H1 (cell line): ENCODE measurements around the gene RAPGEF5. TPM values are rescaled to one million over a fixed set of nuclear protein-coding genes. Genes with fewer than 3 reads are reported as not detected.

Experiments
- CTCF ChIA-PET: fragments of 300-600 bp; sonication (Branson Sonifier 250); formaldehyde crosslinking; loops from one replicate; lab custom pipeline; 2021; ENCODE audit not compliant: partially characterized antibody; lab: Charles Lee
- POLR2A ChIA-PET: fragments of 300-600 bp; sonication (Branson Sonifier 250); formaldehyde crosslinking; loops from one replicate; lab custom pipeline; 2021; ENCODE audit warnings: inconsistent platforms; ENCODE audit not compliant: partially characterized antibody; lab: Charles Lee
- DNase-seq, 2 experiments: peaks; one replicate each; pipeline versions ENCODE4 v3.0.0 to v3.0.0-alpha.2; 2010 to 2022; ENCODE audit warnings: low spot score in 2 of 2, low read depth in 1 of 2, mixed read lengths in 1 of 2
- FAIRE-seq: peaks from 2 replicates; lab custom pipeline; 2011; peaks lifted over from hg19 to GRCh38; lab: Jason Lieb, UNC
- H2AFZ ChIP-seq: 2 replicates; pipeline ENCODE4 v1.8.1; 2012; ENCODE audit warnings: low read length, inconsistent platforms
- H2AK5ac ChIP-seq: 2 replicates; pipeline ENCODE4 v1.6.1; 2013; ENCODE audit warnings: low read depth, low read length
- H2BK120ac ChIP-seq: replicated peaks from 2 replicates; pipeline ENCODE3; 2013; ENCODE audit warnings: low read depth, low read length, inconsistent platforms
- H2BK12ac ChIP-seq: 2 replicates; pipeline ENCODE4 v1.6.1; 2013; ENCODE audit warnings: low read depth, low read length
- H2BK15ac ChIP-seq: 2 replicates; pipeline ENCODE4 v1.6.1; 2013; ENCODE audit warnings: low read length
- H2BK20ac ChIP-seq: 2 replicates; pipeline ENCODE4 v1.6.1; 2013; ENCODE audit warnings: low read length
- H2BK5ac ChIP-seq: 2 replicates; pipeline ENCODE4 v1.6.1; 2013; ENCODE audit warnings: low read depth, low read length
- H3K14ac ChIP-seq: 2 replicates; pipeline ENCODE4 v1.6.1; 2013; ENCODE audit warnings: inconsistent platforms; ENCODE audit not compliant: insufficient read length
- H3K18ac ChIP-seq: 2 replicates; pipeline ENCODE4 v1.6.1; 2013; ENCODE audit warnings: low read length; ENCODE audit errors: extremely low read depth
- H3K23ac ChIP-seq: 2 replicates; pipeline ENCODE4 v1.6.1; 2013; ENCODE audit warnings: inconsistent platforms; ENCODE audit not compliant: insufficient read length
- H3K23me2 ChIP-seq: 2 replicates; pipeline ENCODE4 v1.6.1; 2013; ENCODE audit warnings: low read depth, low read length
- H3K27ac ChIP-seq: 2 replicates; pipeline ENCODE4 v1.6.1; 2011; ENCODE audit warnings: low read depth, low read length, inconsistent platforms
- H3K27me3 ChIP-seq, 4 experiments: replicated peaks in 1 of 4; 1 replicate in 1 of 4; 2 replicates in 3 of 4; pipeline versions ENCODE4 v1.6.1 to v1.8.1; 2011 to 2013; ENCODE audit warnings: low read length in 3 of 4, mild to moderate bottlenecking in 3 of 4, inconsistent platforms in 2 of 4, mixed read lengths in 2 of 4, moderate library complexity in 1 of 4; ENCODE audit not compliant: control insufficient read depth in 3 of 4, insufficient read depth in 3 of 4; ENCODE audit errors: extremely low read depth in 1 of 4
- H3K36me3 ChIP-seq, 4 experiments: 2 replicates each; pipeline versions ENCODE4 v1.6.1 to v1.8.1; 2011 to 2013; ENCODE audit warnings: mild to moderate bottlenecking in 4 of 4, low read length in 3 of 4, moderate library complexity in 2 of 4, control low read depth in 1 of 4, inconsistent platforms in 1 of 4; ENCODE audit not compliant: insufficient read depth in 4 of 4, control insufficient read depth in 2 of 4
- H3K4ac ChIP-seq: replicated peaks from 2 replicates; pipeline ENCODE3; 2013; ENCODE audit warnings: low read length, low read depth, mixed read lengths, inconsistent platforms; ENCODE audit not compliant: insufficient read length
- H3K4me1 ChIP-seq, 4 experiments: replicated peaks in 1 of 4; 1 replicate in 1 of 4; 2 replicates in 3 of 4; pipeline versions ENCODE4 v1.6.1 to v1.8.1; 2011 to 2013; ENCODE audit warnings: low read length in 3 of 4, inconsistent platforms in 2 of 4, mixed read lengths in 1 of 4; ENCODE audit not compliant: insufficient read depth in 4 of 4, control insufficient read depth in 3 of 4
- H3K4me2 ChIP-seq, 2 experiments: 2 replicates each; pipeline versions ENCODE4 v1.6.1 to v1.8.1; 2011 to 2013; ENCODE audit warnings: low read depth in 2 of 2, low read length in 2 of 2, control low read depth in 1 of 2, inconsistent platforms in 1 of 2, mild to moderate bottlenecking in 1 of 2; ENCODE audit not compliant: insufficient read depth in 1 of 2
- H3K4me3 ChIP-seq, 4 experiments: fragments of 200-600, 300-600 bp in 1 of 4; sonication (generic), shearing (Covaris generic), sonication (Bioruptor Twin) in 1 of 4; 2 replicates each; pipeline versions ENCODE4 v1.5.1 to v1.8.1; 2011 to 2016; ENCODE audit warnings: low read length in 4 of 4, low read depth in 3 of 4, control low read depth in 2 of 4, inconsistent platforms in 2 of 4, mild to moderate bottlenecking in 2 of 4, mixed read lengths in 1 of 4, moderate library complexity in 1 of 4; ENCODE audit not compliant: insufficient read depth in 2 of 4; ENCODE audit errors: extremely low read depth in 1 of 4
- H3K56ac ChIP-seq: replicated peaks from 2 replicates; pipeline ENCODE3; 2013; ENCODE audit warnings: low read depth, mild to moderate bottlenecking, mixed read lengths, low read length, inconsistent platforms; ENCODE audit not compliant: insufficient read length
- H3K79me1 ChIP-seq: 2 replicates; pipeline ENCODE4 v1.6.1; 2013; ENCODE audit warnings: low read depth, low read length, control low read depth
- H3K79me2 ChIP-seq, 2 experiments: 2 replicates each; pipeline versions ENCODE4 v1.6.1 to v1.8.1; 2012 to 2013; ENCODE audit warnings: low read length in 2 of 2, mild to moderate bottlenecking in 2 of 2, inconsistent platforms in 1 of 2; ENCODE audit not compliant: insufficient read depth in 2 of 2, control insufficient read depth in 1 of 2
- H3K9ac ChIP-seq, 4 experiments: replicated peaks in 1 of 4; 1 replicate in 1 of 4; 2 replicates in 3 of 4; pipeline versions ENCODE4 v1.6.1 to v1.8.1; 2011 to 2013; ENCODE audit warnings: low read depth in 3 of 4, low read length in 3 of 4, control low read depth in 2 of 4, mild to moderate bottlenecking in 2 of 4, moderate library complexity in 2 of 4, inconsistent platforms in 1 of 4; ENCODE audit errors: extremely low read depth in 1 of 4
- H3K9me3 ChIP-seq, 2 experiments: 2 replicates each; pipeline versions ENCODE4 v1.6.1 to v1.8.1; 2012 to 2013; ENCODE audit warnings: mild to moderate bottlenecking in 2 of 2, moderate library complexity in 2 of 2, control low read depth in 1 of 2, inconsistent platforms in 1 of 2, low read depth in 1 of 2, low read length in 1 of 2, mixed read lengths in 1 of 2; ENCODE audit not compliant: insufficient read depth in 2 of 2
- H4K20me1 ChIP-seq, 2 experiments: replicated peaks in 1 of 2; 2 replicates each; pipeline versions ENCODE3 to v1.8.1; 2011 to 2013; ENCODE audit warnings: inconsistent platforms in 2 of 2, low read length in 2 of 2, mild to moderate bottlenecking in 1 of 2; ENCODE audit not compliant: insufficient read depth in 2 of 2, control insufficient read depth in 1 of 2
- H4K5ac ChIP-seq: 2 replicates; pipeline ENCODE4 v1.6.1; 2013; ENCODE audit warnings: low read length, low read depth, mixed read lengths, inconsistent platforms; ENCODE audit not compliant: insufficient read length
- H4K8ac ChIP-seq: 2 replicates; pipeline ENCODE4 v1.8.0; 2013; ENCODE audit warnings: mild to moderate bottlenecking, moderate library complexity, low read length, inconsistent platforms; ENCODE audit not compliant: insufficient read depth; ENCODE audit errors: extremely low read depth
- H4K91ac ChIP-seq: replicated peaks from 2 replicates; pipeline ENCODE3; 2013; ENCODE audit warnings: low read length, mixed read lengths, inconsistent platforms; ENCODE audit not compliant: insufficient read length
- BRCA1 ChIP-seq: IDR thresholded peaks from 2 replicates; pipeline ENCODE4 v1.6.1; 2012; ENCODE audit warnings: low read depth, low read length, improper control_type of control experiment
- CHD1 ChIP-seq: IDR thresholded peaks from 2 replicates; pipeline ENCODE4 v1.6.1; 2012; ENCODE audit warnings: low read depth, low read length, improper control_type of control experiment
- CHD2 ChIP-seq: IDR thresholded peaks from 2 replicates; pipeline ENCODE4 v1.6.1; 2012; ENCODE audit warnings: low read length, improper control_type of control experiment
- CREB1 ChIP-seq: IDR thresholded peaks from 2 replicates; pipeline ENCODE4 v1.6.1; 2012; ENCODE audit warnings: inconsistent platforms
- FOSL1 ChIP-seq: IDR thresholded peaks from 2 replicates; pipeline ENCODE4 v1.6.1; 2011; ENCODE audit warnings: mild to moderate bottlenecking, low read depth, low read length, moderate library complexity; ENCODE audit not compliant: insufficient read depth
- KDM1A ChIP-seq: fragments of 200-600, 300-600 bp; sonication (generic); IDR thresholded peaks from 2 replicates; pipeline ENCODE4 v1.7.1; 2016; ENCODE audit warnings: mild to moderate bottlenecking, low read length, borderline replicate concordance
- MAFK ChIP-seq: IDR thresholded peaks from 2 replicates; pipeline ENCODE4 v1.6.1; 2012; ENCODE audit warnings: low read depth, mild to moderate bottlenecking, improper control_type of control experiment, low read length
- RFX5 ChIP-seq: IDR thresholded peaks from 2 replicates; pipeline ENCODE4 v1.6.1; 2011; ENCODE audit warnings: low read depth, low read length, improper control_type of control experiment, borderline replicate concordance
- RNF2 ChIP-seq: fragments of 200-900, 300-1000 bp; sonication (generic); IDR thresholded peaks from 2 replicates; pipeline ENCODE4 v1.7.1; 2016; ENCODE audit warnings: borderline replicate concordance, low read depth, mild to moderate bottlenecking, antibody characterized with exemption, low read length; ENCODE audit not compliant: poor library complexity, severe bottlenecking; ENCODE audit errors: missing control alignments
- SP2 ChIP-seq: IDR thresholded peaks from 2 replicates; pipeline ENCODE4 v1.6.1; 2012; ENCODE audit warnings: mild to moderate bottlenecking, low read length, inconsistent platforms
- TAF1 ChIP-seq: IDR thresholded peaks from 2 replicates; pipeline ENCODE4 v1.6.1; 2011; ENCODE audit warnings: mild to moderate bottlenecking, low read depth, low read length
- WGBS, 2 experiments: shearing (Covaris generic) in 1 of 2; methylation state at CpG; one replicate each; pipeline versions ENCODE4 v1.1.6 to v1.1.7; 2013 to 2015; ENCODE audit warnings: low lambda C conversion rate in 2 of 2, mixed read lengths in 2 of 2, inconsistent platforms in 1 of 2, low coverage in 1 of 2, missing lambda C conversion rate in 1 of 2; ENCODE audit not compliant: insufficient replicate concordance in 2 of 2, insufficient coverage in 1 of 2, insufficient read length in 1 of 2; ENCODE audit errors: extremely low coverage in 1 of 2, missing lambda C conversion rate in 1 of 2; 5-methylcytosine and 5-hydroxymethylcytosine counted together
- polyA plus RNA-seq, 7 experiments: library from polyadenylated mRNA; depleted of rRNA in 3 of 7; stranded (reverse) in 5 of 7; unstranded in 2 of 7; fragments of >200 nt in 5 of 7; fragments of 200-250 nt in 2 of 7; gene quantifications; 1 replicate in 5 of 7; 2 replicates in 1 of 7; 4 replicates in 1 of 7; pipeline versions ENCODE4 v1.2.1 to v1.2.3, GENCODE V29; 2011 to 2013; ENCODE audit warnings: missing spikeins in 2 of 7, mixed read lengths in 2 of 7
- total RNA-seq: library from RNA; stranded (reverse); fragmentation: NEBNext Ultra II Directional; extraction: Animal tissue kit (Norgen Biotek cat#: 25700); gene quantifications from 2 replicates; pipeline ENCODE4 v1.2.1, GENCODE V29; 2021
- TF ChIP-seq, protein P1 (sequence below), 3 experiments: IDR thresholded peaks; 1 replicate in 2 of 3; 2 replicates in 1 of 3; pipeline versions ENCODE4 v1.5.1 to v1.6.1; 2011; ENCODE audit warnings: low read length in 3 of 3, mild to moderate bottlenecking in 3 of 3, inconsistent platforms in 2 of 3, low read depth in 1 of 3, moderate library complexity in 1 of 3; ENCODE audit not compliant: insufficient read depth in 1 of 3; ENCODE audit errors: control extremely low read depth in 1 of 3

Gene RAPGEF5
- total and polyA plus RNA-seq, 2 of the 8 experiments (the other 6 are each of a cell fraction or from before 2014, with no cell fraction given), result 4.4 to 22.9 TPM

GRCh38 chr7:22181663-22182062, 175.3 kb downstream of the RAPGEF5 start:
- H4K8ac ChIP-seq, result no peak overlapping the region
- ChIA-PET POLR2A (interaction anchor here (0.7 kb wide), 1 partner anchor 12 kb away, joined by 3 read pairs; no protein-coding TSS in a partner anchor), CTCF (no interaction called here)
- H3K79me2 ChIP-seq, result no peaks in the 10 kb centered on the region
- WGBS, 2 experiments, result 87% methylated on average over 1 of the region's 1 CpG; no CpG with 5 or more reads in 1 of the 2 experiments
- FAIRE-seq (no peak), DNase-seq (no peak)
- H3K4me3 ChIP-seq, result no peak overlapping the region
- H4K5ac ChIP-seq, result no peak overlapping the region
- H2AK5ac ChIP-seq, result no peak overlapping the region
- H3K36me3 ChIP-seq, result peaks cover 0 to 13% (median 0%) of the 10 kb centered on the region in 4 experiments; a peak in 2 of 8 replicates
- 0 out of 4 replicates have a peak, but pooled peaks cover 0 to 5% of the 10 kb centered on the region in 2 experiments for H3K9me3 ChIP-seq
- no peak overlapping the region for H3K4me2 ChIP-seq
- H3K23me2 ChIP-seq, result no peaks in the 10 kb centered on the region
- H3K4ac ChIP-seq, result no peak overlapping the region
- H2AFZ ChIP-seq, result no peak overlapping the region
- H2BK12ac ChIP-seq, result no peak overlapping the region
- H3K79me1 ChIP-seq, result no peaks in the 10 kb centered on the region; the same call in 1 of the 2 replicates
- no peak overlapping the region for H2BK120ac ChIP-seq
- no peak overlapping the region for H3K14ac ChIP-seq
- no peaks in the 10 kb centered on the region for H3K27me3 ChIP-seq
- H3K18ac ChIP-seq, result no peak overlapping the region
- H3K56ac ChIP-seq, result no peak overlapping the region
- no peak overlapping the region for H3K9ac ChIP-seq
- no peaks in the 10 kb centered on the region for H4K20me1 ChIP-seq
- H2BK5ac ChIP-seq, result no peak overlapping the region
- no peak overlapping the region for H2BK15ac ChIP-seq
- no peak overlapping the region for H2BK20ac ChIP-seq
- no peak overlapping the region for H4K91ac ChIP-seq
- no peak overlapping the region for H3K23ac ChIP-seq
- H3K27ac ChIP-seq, result no peak overlapping the region
- peaks cover 1 to 13% (median 9%) of the 10 kb centered on the region in 4 experiments; a peak in 4 of 7 replicates for H3K4me1 ChIP-seq
- TF ChIP-seq FOSL1 (no peak), RFX5 (no peak), KDM1A (no peak), MAFK (no peak), BRCA1 (no peak), SP2 (no peak), RNF2 (no peak), CREB1 (no peak), CHD1 (no peak), CHD2 (no peak), TAF1 (no peak)
- TF ChIP-seq, protein P1, sequence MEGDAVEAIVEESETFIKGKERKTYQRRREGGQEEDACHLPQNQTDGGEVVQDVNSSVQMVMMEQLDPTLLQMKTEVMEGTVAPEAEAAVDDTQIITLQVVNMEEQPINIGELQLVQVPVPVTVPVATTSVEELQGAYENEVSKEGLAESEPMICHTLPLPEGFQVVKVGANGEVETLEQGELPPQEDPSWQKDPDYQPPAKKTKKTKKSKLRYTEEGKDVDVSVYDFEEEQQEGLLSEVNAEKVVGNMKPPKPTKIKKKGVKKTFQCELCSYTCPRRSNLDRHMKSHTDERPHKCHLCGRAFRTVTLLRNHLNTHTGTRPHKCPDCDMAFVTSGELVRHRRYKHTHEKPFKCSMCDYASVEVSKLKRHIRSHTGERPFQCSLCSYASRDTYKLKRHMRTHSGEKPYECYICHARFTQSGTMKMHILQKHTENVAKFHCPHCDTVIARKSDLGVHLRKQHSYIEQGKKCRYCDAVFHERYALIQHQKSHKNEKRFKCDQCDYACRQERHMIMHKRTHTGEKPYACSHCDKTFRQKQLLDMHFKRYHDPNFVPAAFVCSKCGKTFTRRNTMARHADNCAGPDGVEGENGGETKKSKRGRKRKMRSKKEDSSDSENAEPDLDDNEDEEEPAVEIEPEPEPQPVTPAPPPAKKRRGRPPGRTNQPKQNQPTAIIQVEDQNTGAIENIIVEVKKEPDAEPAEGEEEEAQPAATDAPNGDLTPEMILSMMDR (IDR thresholded peaks at IDR 0.05; ENCODE audit: control extremely low read depth in 1 of 3, insufficient read depth in 1 of 3, low read depth in 1 of 3, low read length in 3 of 3), result no peak
